Measurements from ENCODE around the gene ASB7.

- peak in 1 of 11 experiments; percentile 40 for TF ChIP-seq CTCF (IDR thresholded peaks at IDR 0.05 in 8 of 11, conservative IDR thresholded peaks at IDR 0.05 in 3 of 11)
- peak; percentile 87 to 94 (median 89) for TF ChIP-seq POLR2AphosphoS5 (IDR thresholded peaks at IDR 0.05)
These were observed at the start of gene ASB7, which contains the start of gene LINS1 for GRCh38 chr15:100602064-100602822.
